Measurements from ENCODE around the gene MICAL2.

The MICAL2 gene

DNA sequence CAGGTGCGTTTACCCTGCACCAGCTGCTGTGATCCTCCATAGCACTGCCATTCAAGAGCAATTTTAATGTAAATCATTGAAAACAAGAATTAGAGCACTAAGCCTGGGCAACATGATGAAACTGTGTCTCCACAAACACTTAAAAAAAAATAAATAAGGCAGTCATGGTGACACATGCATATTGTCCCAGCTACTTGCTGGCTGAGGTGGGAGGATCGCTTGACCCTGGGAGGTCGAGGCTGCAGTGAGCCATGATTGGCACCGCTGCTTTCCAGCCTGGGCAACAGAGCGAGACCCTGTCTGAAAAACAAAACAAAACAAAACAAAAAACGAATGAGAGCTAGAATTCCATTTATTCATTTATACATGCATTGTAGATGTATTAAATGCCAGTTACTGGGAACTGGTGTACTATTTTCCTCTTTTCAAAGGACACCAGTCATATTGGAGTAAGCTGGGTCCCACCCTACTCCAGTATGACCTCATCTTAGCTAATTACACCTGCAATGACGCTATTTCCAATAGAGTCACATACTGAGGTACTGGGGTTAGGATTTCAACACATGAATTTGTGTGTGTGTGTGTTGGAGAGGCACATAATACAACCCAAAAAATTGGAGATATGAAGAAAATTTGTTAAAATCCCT is 101.9 kb downstream of the MICAL2 start:
- H3K9ac ChIP-seq (ENCODE audit: low read length), result no peak overlapping the region
- H3K36me3 ChIP-seq (replicated peaks; ENCODE audit: low read depth, low read length), result no peaks in the 10 kb centered on the region
- no peaks in the 10 kb centered on the region for H3K79me2 ChIP-seq (ENCODE audit: low read length)
- peaks cover 2% of the 10 kb centered on the region; the same call in 1 of the 2 replicates for H3K4me1 ChIP-seq (ENCODE audit: low read length)
- H2AFZ ChIP-seq (ENCODE audit: low read depth, low read length), result no peak overlapping the region
- no peak overlapping the region for H3K4me3 ChIP-seq (ENCODE audit: low read length)
- H3K27me3 ChIP-seq (ENCODE audit: low read depth, low read length), result 0 out of 2 replicates have a peak, but pooled peaks cover 5% of the 10 kb centered on the region
- H3K9me3 ChIP-seq (ENCODE audit: insufficient read depth, low read length), result no peaks in the 10 kb centered on the region
- H4K20me1 ChIP-seq (ENCODE audit: insufficient read depth, low read length), result no peaks in the 10 kb centered on the region
- no peak overlapping the region for H3K27ac ChIP-seq (ENCODE audit: low read length)
- H3K4me2 ChIP-seq (ENCODE audit: low read length), result no peak overlapping the region
- TF ChIP-seq CTCF (IDR thresholded peaks at IDR 0.05; ENCODE audit: low read depth, low read length) (no peak), EZH2phosphoT487 (IDR thresholded peaks at IDR 0.05; ENCODE audit: low read depth) (no peak)

DNA sequence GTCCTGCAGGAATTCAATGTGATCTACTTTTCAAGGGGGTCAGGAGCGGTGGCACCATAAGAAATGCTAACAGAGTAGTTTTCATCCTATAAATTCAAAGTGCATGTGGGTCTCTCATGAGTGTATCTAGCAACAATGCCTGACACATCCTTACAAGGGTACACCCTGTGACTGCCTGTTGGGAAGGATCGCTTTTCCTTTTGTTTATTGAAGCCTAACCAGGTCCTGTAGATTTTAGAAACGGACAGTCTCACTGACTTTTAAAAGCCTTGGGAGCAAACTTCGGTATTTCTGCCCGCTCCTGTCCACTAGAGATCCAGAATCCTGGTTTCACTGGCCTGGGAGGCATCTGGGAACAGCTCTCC is 102.4 kb downstream of the MICAL2 start:
- Histone ChIP-seq H3K9me3 (ENCODE audit: insufficient read depth, low read length) (no peaks in the 10 kb centered on the region), H3K9ac (ENCODE audit: low read length) (no peak overlapping the region), H3K4me1 (ENCODE audit: low read length) (peaks cover 2% of the 10 kb centered on the region; the same call in 1 of the 2 replicates), H3K79me2 (ENCODE audit: low read length) (no peaks in the 10 kb centered on the region), H3K27ac (ENCODE audit: low read length) (no peak overlapping the region), H3K4me3 (ENCODE audit: low read length) (no peak overlapping the region), H3K4me2 (ENCODE audit: low read length) (no peak overlapping the region), H3K27me3 (ENCODE audit: low read depth, low read length) (0 out of 2 replicates have a peak, but pooled peaks cover 5% of the 10 kb centered on the region), H2AFZ (ENCODE audit: low read depth, low read length) (no peak overlapping the region), H3K36me3 (replicated peaks; ENCODE audit: low read depth, low read length) (no peaks in the 10 kb centered on the region), H4K20me1 (ENCODE audit: insufficient read depth, low read length) (no peaks in the 10 kb centered on the region)
- TF ChIP-seq CTCF (IDR thresholded peaks at IDR 0.05; ENCODE audit: low read depth, low read length), result no peak
- TF ChIP-seq EZH2phosphoT487 (IDR thresholded peaks at IDR 0.05; ENCODE audit: low read depth), result no peak

- Histone ChIP-seq H3K9me3 (ENCODE audit: insufficient read depth, low read length) (no peaks in the 10 kb centered on the region), H3K4me2 (ENCODE audit: low read length) (no peak overlapping the region), H2AFZ (ENCODE audit: low read depth, low read length) (no peak overlapping the region), H3K36me3 (replicated peaks; ENCODE audit: low read depth, low read length) (no peaks in the 10 kb centered on the region), H4K20me1 (ENCODE audit: insufficient read depth, low read length) (no peaks in the 10 kb centered on the region), H3K9ac (ENCODE audit: low read length) (no peak overlapping the region), H3K4me3 (ENCODE audit: low read length) (no peak overlapping the region), H3K79me2 (ENCODE audit: low read length) (no peaks in the 10 kb centered on the region), H3K27ac (ENCODE audit: low read length) (no peak overlapping the region), H3K27me3 (ENCODE audit: low read depth, low read length) (0 out of 2 replicates have a peak, but pooled peaks cover 5% of the 10 kb centered on the region), H3K4me1 (ENCODE audit: low read length) (peaks cover 2% of the 10 kb centered on the region; the same call in 1 of the 2 replicates)
- TF ChIP-seq CTCF (IDR thresholded peaks at IDR 0.05; ENCODE audit: low read depth, low read length) (no peak), EZH2phosphoT487 (IDR thresholded peaks at IDR 0.05; ENCODE audit: low read depth) (no peak)
Observed at GRCh38 chr11:12213883-12214282, 103.5 kb downstream of the MICAL2 start.

DNA sequence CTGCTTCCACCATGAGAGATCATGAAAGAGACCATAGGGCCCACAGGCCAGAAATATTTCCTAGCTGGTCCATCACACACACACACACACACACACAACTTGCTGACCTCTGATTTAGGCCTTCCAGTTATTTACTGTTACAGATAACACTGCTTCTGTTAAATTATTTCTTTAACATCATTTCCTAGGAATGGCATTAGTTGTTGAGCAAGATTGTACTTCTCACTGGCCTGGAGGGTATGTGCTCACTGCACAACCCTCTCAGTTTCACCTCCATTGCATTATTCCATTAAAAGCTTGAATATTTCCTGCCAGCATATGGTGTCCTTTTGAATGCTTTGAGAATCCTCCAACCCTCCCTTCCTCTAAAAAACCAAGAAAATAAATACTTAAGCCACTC is 104.4 kb downstream of the MICAL2 start:
- TF ChIP-seq EZH2phosphoT487 (IDR thresholded peaks at IDR 0.05; ENCODE audit: low read depth), result no peak
- TF ChIP-seq CTCF (IDR thresholded peaks at IDR 0.05; ENCODE audit: low read depth, low read length), result no peak
- no peak overlapping the region for H2AFZ ChIP-seq (ENCODE audit: low read depth, low read length)
- H3K9me3 ChIP-seq (ENCODE audit: insufficient read depth, low read length), result no peaks in the 10 kb centered on the region
- peaks cover 2% of the 10 kb centered on the region; the same call in 1 of the 2 replicates for H3K4me1 ChIP-seq (ENCODE audit: low read length)
- H3K27ac ChIP-seq (ENCODE audit: low read length), result no peak overlapping the region
- no peak overlapping the region for H3K4me2 ChIP-seq (ENCODE audit: low read length)
- H4K20me1 ChIP-seq (ENCODE audit: insufficient read depth, low read length), result no peaks in the 10 kb centered on the region
- H3K79me2 ChIP-seq (ENCODE audit: low read length), result no peaks in the 10 kb centered on the region
- no peak overlapping the region for H3K4me3 ChIP-seq (ENCODE audit: low read length)
- H3K36me3 ChIP-seq (replicated peaks; ENCODE audit: low read depth, low read length), result no peaks in the 10 kb centered on the region
- no peak overlapping the region for H3K9ac ChIP-seq (ENCODE audit: low read length)
- H3K27me3 ChIP-seq (ENCODE audit: low read depth, low read length), result no peaks in the 10 kb centered on the region
